CD4-positive, alpha-beta T cell treated with Interleukin-4 for 4 hours (primary cell): ENCODE data around the gene DFFB.

ENCODE experiments used
- DNase-seq: peaks from one replicate; pipeline ENCODE4 v3.0.0-alpha.2; 2020

The DFFB gene, protein sequence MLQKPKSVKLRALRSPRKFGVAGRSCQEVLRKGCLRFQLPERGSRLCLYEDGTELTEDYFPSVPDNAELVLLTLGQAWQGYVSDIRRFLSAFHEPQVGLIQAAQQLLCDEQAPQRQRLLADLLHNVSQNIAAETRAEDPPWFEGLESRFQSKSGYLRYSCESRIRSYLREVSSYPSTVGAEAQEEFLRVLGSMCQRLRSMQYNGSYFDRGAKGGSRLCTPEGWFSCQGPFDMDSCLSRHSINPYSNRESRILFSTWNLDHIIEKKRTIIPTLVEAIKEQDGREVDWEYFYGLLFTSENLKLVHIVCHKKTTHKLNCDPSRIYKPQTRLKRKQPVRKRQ

DNA sequence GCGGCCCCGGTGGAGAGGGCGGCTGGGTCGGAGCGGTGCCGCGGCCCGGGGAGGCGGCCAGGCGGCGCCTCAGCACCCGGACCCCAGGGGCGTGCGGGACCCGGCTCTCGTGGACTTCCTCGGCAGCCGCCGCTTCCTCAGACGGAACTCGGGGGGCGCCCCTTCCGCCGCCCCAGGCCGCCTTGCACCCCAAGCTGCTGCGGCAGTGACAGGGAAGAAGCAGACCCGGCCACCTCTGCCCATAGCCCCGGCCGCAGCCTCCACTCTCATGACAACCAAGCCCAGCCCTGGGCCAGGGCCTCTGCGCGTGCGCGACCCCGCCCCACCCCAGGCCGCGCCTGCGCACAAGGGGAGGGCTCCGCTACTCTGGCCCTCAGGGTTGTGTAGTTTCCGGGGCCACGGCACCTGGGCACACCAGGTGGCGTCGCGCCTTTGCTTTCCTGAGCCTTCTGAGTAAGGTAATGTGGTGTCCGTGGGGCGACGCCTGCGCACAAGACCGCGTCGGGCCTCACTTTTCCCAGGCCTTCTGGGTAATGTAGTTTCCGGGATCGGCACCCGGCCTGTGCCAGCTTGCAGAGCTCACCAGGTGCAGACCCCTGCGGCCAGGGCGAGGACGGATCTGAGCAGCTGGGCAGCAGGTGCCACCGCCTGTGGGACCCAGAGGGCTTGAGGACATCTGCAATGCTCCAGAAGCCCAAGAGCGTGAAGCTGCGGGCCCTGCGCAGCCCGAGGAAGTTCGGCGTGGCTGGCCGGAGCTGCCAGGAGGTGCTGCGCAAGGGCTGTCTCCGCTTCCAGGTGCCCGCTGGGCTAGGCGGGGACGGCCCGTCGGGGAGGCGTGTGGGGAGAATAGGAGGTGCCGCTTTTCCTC, at the start of gene DFFB, which contains the start of gene CEP104:
Gene DFFB, plus strand, starts transcription at position 554 of the 868 bp plus-strand sequence. Its CDS starts 128 bp downstream, at position 682.
Gene CEP104, minus strand, starts transcription at position 289 of the 868 bp plus-strand sequence. CDS start 4,804 bp downstream, outside the sequence.
- DNase-seq, result peak; percentile 99

GRCh38 chr1:3807769-3808168, 49.5 kb upstream of the DFFB start:
- DNase-seq, result no peak

- no peak for DNase-seq
Measured at GRCh38 chr1:3809680-3810079, 47.6 kb upstream of the DFFB start.

- DNase-seq, result peak; percentile 15
Measured at GRCh38 chr1:3810149-3810761, 47.0 kb upstream of the DFFB start.

DNA sequence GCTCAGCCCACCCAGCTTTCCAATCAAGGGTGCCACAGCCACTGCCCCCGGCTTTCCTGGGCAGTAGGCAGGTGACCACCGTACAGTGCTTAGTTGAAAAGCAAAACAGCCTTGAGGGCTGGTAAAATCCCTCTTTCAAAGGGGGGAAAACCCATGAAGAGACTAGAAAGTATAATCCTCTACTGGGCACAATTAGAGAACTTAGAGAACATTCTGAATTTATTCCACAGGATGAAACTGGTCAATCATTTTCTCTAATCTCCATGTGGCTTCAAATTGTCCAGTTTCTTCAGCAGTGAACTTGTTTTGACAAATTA, 45.7 kb upstream of the DFFB start:
- DNase-seq, result no peak

- DNase-seq, result no peak
Measured at GRCh38 chr1:3814065-3814464, 43.2 kb upstream of the DFFB start.

DNA sequence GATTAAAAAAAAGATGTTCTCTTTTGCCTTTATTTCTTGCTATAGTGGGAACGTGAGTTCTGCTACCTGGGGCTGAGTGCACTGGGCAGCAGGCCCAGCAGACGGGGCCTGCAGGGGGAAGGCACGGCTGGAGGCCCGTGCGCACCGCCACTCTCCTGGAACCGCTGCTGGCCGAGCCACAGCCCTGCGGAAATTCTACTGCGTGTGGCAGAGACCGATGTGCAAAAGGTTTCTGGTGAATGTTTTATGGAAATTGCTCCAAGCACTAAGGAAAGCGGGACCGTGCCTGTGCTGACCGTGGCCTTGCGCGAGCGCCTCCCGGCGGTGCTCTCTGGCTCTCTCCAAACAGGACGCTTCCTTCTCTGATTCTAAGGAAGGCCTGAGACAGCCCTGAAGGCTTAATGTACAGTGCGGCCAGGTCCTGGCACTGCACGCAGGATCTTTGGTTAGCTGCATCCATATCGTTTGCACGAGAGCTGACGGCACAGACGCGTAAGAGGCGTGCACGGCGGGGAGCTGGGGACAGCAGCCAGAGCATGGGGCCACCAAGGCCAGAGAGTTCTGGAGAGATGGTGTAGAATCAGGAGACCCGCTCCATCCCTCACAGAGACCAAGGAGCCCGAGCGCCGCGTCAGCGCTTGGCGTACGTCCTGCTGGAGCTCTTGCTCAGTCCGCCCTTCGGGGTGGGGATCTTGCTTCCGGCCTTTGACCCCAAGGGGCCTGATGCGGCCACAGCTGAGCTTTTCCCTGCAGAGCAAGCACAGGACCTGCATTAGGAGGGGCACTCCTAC, 42.3 kb upstream of the DFFB start:
- DNase-seq, result no peak

GRCh38 chr1:3816331-3817137, 40.7 kb upstream of the DFFB start:
- no peak for DNase-seq

- no peak for DNase-seq
Measured at GRCh38 chr1:3817138-3817740, 40.0 kb upstream of the DFFB start.

- no peak for DNase-seq
Measured at GRCh38 chr1:3817821-3818597, 39.3 kb upstream of the DFFB start.

- no peak for DNase-seq
Measured at GRCh38 chr1:3819771-3820200, 37.5 kb upstream of the DFFB start.

DNA sequence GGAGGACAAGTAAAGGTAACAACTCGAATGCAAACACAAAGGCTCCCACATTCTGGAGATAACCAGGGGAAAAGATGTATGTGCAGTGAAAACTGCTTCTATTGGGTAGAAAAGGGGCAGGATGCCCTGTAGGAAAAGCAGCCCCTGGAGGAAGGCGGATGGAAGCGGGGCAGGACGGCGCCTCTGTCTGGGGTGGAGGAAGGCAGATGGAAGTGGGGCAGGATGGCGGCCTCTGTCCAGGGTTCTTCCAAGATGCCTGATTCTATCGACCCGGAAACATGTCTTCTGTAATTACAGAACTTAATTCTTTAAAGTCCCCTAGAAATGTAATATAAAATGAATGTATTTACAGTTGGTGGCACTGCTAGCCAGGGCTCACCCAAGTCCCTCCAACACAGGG, 37.0 kb upstream of the DFFB start:
- no peak for DNase-seq

- DNase-seq, result no peak
Measured at GRCh38 chr1:3821004-3821403, 36.3 kb upstream of the DFFB start.

DNA sequence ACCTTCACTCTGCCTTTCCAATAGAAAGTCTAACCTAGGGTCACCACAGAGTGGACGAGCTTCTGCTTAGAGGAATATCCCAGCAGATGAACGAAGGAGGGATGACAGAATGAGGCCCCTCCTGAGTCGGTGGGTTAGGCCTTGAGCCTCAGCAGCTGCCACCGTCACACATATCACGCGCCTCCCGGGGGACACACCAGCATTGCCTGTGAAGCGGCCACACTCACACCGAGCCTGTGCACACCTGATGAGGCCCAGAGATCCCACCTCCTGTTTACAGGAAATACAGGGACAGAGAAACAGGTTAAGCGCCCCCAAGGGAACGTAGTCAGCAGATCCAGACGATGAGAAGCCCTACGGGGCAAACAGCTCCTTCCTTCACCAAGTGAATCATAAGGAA, 35.8 kb upstream of the DFFB start:
- no peak for DNase-seq

DNA sequence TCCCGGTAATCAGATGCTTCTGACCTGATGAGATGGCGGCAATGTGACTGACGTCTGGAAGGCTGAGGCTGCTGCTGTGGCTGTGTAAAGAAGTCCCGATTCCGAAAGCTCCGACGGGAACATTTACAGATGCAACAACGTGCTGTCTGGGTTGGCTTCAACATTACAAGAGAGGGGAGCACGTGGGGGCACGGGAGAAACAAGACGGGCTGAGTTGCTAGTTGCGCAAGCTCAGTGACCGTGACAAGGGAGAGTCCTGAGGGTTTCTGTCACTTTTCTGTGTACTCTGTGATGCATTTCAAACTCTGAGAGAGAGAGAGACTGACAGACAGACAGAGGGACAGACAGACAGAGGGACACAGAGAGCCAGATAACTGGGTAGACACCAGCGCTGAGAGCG, 35.4 kb upstream of the DFFB start:
- DNase-seq, result no peak

DNA sequence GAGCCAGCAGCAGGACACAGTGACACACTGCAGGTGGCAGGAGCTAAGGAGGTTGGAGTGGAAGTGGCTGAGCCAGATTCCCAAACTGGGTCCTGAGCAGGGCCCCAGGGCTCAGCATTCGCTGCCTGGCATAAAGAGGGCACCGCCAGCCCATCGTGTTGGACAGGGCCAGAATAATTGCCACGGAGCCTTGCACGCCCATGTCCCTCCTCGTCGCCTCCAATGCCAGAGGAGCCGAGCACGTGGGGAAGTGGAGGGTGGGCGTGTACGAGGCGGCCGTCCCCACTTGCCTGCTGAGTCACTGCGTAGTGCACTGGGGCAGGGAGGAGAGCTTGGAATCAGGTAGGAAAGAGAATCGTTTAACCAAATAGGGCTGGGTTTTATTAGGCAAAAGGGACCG, 34.9 kb upstream of the DFFB start:
- no peak for DNase-seq

DNA sequence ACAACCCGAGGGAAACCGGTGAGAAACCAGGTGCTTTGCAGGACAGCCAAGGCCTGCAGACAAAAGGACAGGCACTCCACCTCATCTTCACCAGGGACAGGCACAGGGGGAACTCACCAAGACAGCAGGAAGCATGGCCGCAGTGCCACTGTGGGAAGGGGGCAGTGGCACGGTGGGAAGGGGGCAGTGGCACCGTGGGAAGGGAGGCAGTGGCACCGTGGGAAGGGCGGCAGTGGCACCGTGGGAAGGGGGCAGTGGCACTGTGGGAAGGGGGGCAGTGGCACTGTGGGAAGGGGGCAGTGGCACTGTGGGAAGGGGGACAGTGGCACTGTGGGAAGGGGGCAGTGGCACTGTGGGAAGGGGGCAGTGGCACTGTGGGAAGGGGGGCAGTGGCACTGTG, 32.6 kb upstream of the DFFB start:
- DNase-seq, result no peak

DNA sequence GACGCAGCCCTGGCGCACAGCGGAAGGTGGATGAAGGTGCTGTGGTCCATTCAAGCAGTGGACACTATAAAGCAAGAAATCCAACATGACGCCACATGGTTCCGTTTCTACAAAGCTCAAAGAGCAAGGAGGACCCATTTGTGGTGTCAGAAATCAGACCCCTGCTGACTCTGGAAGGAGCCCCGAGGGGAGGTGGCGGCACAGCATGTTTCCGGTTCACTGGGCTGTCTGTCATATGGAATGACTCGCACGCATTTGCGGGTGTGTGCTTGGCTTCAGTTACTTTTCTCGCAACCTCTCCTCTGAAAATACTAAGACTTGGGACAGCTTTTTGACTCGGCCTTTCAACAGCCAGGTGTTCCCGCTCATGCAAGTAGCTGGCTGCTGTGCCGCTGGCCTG, 31.9 kb upstream of the DFFB start:
- DNase-seq, result no peak

DNA sequence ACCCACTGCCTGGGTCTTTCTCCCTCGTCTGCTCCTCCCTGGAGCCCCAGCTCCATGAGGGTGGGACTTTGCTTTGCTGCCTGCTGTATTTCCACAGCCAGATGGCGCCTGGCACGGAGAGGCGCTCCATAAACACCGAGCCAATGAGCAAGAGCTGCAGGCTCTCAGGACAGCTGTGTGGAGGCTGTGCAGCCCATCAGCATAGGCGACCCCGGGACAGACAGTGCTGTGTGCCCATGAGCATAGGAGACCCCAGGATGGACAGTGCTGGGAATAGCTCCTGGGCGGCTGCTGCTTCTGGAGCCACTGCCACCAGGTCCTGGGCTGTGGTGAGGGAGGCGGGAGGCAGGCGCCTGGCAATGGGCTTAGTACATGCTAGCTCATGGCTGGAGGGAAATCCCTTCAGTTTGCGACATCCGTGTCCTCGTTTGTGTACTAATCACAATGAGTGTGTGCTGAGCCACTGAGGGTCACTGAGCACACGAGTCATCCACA, 29.4 kb upstream of the DFFB start:
- DNase-seq, result no peak

- DNase-seq, result no peak
Measured at GRCh38 chr1:3828391-3828790, 28.9 kb upstream of the DFFB start.

DNA sequence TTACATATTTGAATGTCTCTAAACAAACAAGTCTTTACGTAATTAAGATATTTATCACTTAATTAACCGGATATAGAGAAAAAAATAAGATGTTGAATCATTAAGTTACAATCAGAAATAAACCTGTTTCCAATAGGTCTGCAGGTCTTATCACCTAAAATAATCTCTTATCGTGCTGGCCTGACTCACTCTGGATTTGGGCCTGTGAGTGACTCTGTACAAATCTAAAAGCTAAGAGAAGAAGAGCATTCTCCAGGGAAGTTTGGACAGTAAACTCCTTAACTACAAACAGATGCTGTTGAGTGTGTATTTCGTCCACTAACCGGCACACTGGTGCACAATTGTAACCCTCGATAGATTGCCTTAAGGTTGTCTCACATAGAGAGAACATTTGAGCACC, 25.6 kb upstream of the DFFB start:
- no peak for DNase-seq
